Caco-2 (cell line): ENCODE results near the gene CSMD2. TPM values are rescaled to one million over a fixed set of nuclear protein-coding genes. Genes with fewer than 3 reads are reported as not detected.

Experiments used
- BruUV-seq: library from RNA; stranded (reverse); fragments of 400-500 nt; replicated peaks from 2 replicates; lab custom pipeline; 2021; lab: Mats Ljungman, UMichigan
- CTCF ChIA-PET: fragments of 300-600 bp; sonication (Branson Sonifier 250); formaldehyde crosslinking; loops from one replicate; lab custom pipeline; 2022; ENCODE audit warnings: antibody characterized with exemption; lab: Charles Lee
- POLR2A ChIA-PET: fragments of 300-600 bp; sonication (Branson Sonifier 250); formaldehyde crosslinking; loops from one replicate; lab custom pipeline; 2022; ENCODE audit warnings: antibody characterized with exemption; lab: Charles Lee
- DNase-seq, 2 experiments: peaks; one replicate each; pipeline versions ENCODE4 v3.0.0 to v3.0.0-alpha.2; 2020 to 2022
- H3K27me3 ChIP-seq: replicated peaks from 2 replicates; pipeline ENCODE4 v1.6.0; 2011; ENCODE audit warnings: low read length; ENCODE audit not compliant: control insufficient read depth, insufficient read depth
- H3K36me3 ChIP-seq: 2 replicates; pipeline ENCODE4 v1.5.1; 2011; ENCODE audit warnings: low read length; ENCODE audit not compliant: control insufficient read depth, insufficient read depth
- H3K4me1 ChIP-seq: fragments of 250-450 bp; sonication (Bioruptor Pico); 2 replicates; pipeline ENCODE4 v1.5.1; 2020; ENCODE audit warnings: mild to moderate bottlenecking
- H3K4me3 ChIP-seq: 2 replicates; pipeline ENCODE4 v1.5.1; 2011; ENCODE audit warnings: low read depth, mild to moderate bottlenecking, control low read depth, low read length
- H3K9me3 ChIP-seq: fragments of 250-450 bp; sonication (Bioruptor Pico); 2 replicates; pipeline ENCODE4 v1.5.1; 2020; ENCODE audit warnings: mild to moderate bottlenecking, moderate library complexity
- H3K27ac Mint-ChIP-seq: one replicate; pipeline ENCODE4 v1.8.0; 2022; ENCODE audit warnings: mixed read lengths; ENCODE audit not compliant: unreplicated experiment
- H3K27me3 Mint-ChIP-seq: one replicate; pipeline ENCODE4 v1.8.0; 2022; ENCODE audit warnings: mixed read lengths; ENCODE audit not compliant: insufficient read depth, unreplicated experiment
- H3K36me3 Mint-ChIP-seq: one replicate; pipeline ENCODE4 v1.8.0; 2022; ENCODE audit warnings: mild to moderate bottlenecking, mixed read lengths; ENCODE audit not compliant: insufficient read depth, unreplicated experiment
- H3K4me1 Mint-ChIP-seq: one replicate; pipeline ENCODE4 v1.8.0; 2022; ENCODE audit warnings: low read depth, mixed read lengths; ENCODE audit not compliant: unreplicated experiment
- H3K4me3 Mint-ChIP-seq: one replicate; pipeline ENCODE4 v1.8.0; 2022; ENCODE audit warnings: mild to moderate bottlenecking, moderate library complexity, mixed read lengths; ENCODE audit not compliant: unreplicated experiment
- H3K9me3 Mint-ChIP-seq: one replicate; pipeline ENCODE4 v1.8.0; 2022; ENCODE audit warnings: mixed read lengths; ENCODE audit not compliant: unreplicated experiment
- CTCF ChIP-seq, 2 experiments: fragments of 200-600 bp in 1 of 2; IDR thresholded peaks; 1 replicate in 1 of 2; 2 replicates in 1 of 2; pipeline versions ENCODE4 v1.5.1 to v1.8.0; 2011 to 2022; ENCODE audit warnings: antibody characterized with exemption in 1 of 2, control low read depth in 1 of 2, inconsistent platforms in 1 of 2, low read depth in 1 of 2, low read length in 1 of 2, mild to moderate bottlenecking in 1 of 2, moderate library complexity in 1 of 2; ENCODE audit not compliant: insufficient read depth in 1 of 2, severe bottlenecking in 1 of 2, unreplicated experiment in 1 of 2
- intact Hi-C: fragments of 100-400 bp; cut with micrococcal nuclease; formaldehyde crosslinking; loops from one replicate; pipeline ENCODE4 v1.10.0; 2022; ENCODE audit not compliant: unreplicated experiment
- total RNA-seq: library from RNA; stranded (reverse); gene quantifications from 2 replicates; pipeline ENCODE4 v1.2.3, GENCODE V29; 2022

CSMD2 gene
- total RNA-seq, 1 experiment from 2014 or later = not detected

- intact Hi-C loops = no loop called here
- Histone ChIP-seq H3K4me1 (no peaks in the 10 kb centered on the region), H3K9me3 (no peaks in the 10 kb centered on the region), H3K36me3 (no peaks in the 10 kb centered on the region), H3K4me3 (no peak overlapping the region), H3K27me3 (no peaks in the 10 kb centered on the region)
- H3K27ac Mint-ChIP-seq = no peak overlapping the region
- peaks cover 25% of the 10 kb centered on the region for H3K27me3 Mint-ChIP-seq
- no peaks in the 10 kb centered on the region for H3K4me1 Mint-ChIP-seq
- no peak for DNase-seq
- ChIA-PET CTCF (no interaction called here), POLR2A (no interaction called here)
- H3K9me3 Mint-ChIP-seq = no peaks in the 10 kb centered on the region
- no peaks in the 10 kb centered on the region for H3K36me3 Mint-ChIP-seq
- BruUV-seq = no TSS peak
- no peak overlapping the region for H3K4me3 Mint-ChIP-seq
- TF ChIP-seq CTCF (IDR thresholded peaks at IDR 0.05; ENCODE audit: insufficient read depth in 1 of 2, low read depth in 1 of 2, low read length in 1 of 2, severe bottlenecking in 1 of 2, unreplicated experiment in 1 of 2) = no peak
Measured at GRCh38 chr1:33686551-33686950, 478.5 kb downstream of the CSMD2 start.

GRCh38 chr1:33685256-33685655 is 479.8 kb downstream of the CSMD2 start:
- H3K36me3 Mint-ChIP-seq = no peaks in the 10 kb centered on the region

GRCh38 chr1:33684396-33685179 is 480.4 kb downstream of the CSMD2 start:
- H3K4me1 Mint-ChIP-seq = no peaks in the 10 kb centered on the region
- DNase-seq = no peak
- Histone ChIP-seq H3K27me3 (no peaks in the 10 kb centered on the region), H3K4me1 (no peaks in the 10 kb centered on the region), H3K9me3 (no peaks in the 10 kb centered on the region), H3K4me3 (no peak overlapping the region), H3K36me3 (no peaks in the 10 kb centered on the region)
- intact Hi-C loops = no loop called here
- TF ChIP-seq CTCF (IDR thresholded peaks at IDR 0.05; ENCODE audit: insufficient read depth in 1 of 2, low read depth in 1 of 2, low read length in 1 of 2, severe bottlenecking in 1 of 2, unreplicated experiment in 1 of 2) = no peak
- POLR2A ChIA-PET = interaction anchor here (0.6 kb wide), 1 partner anchor 51 kb away, joined by 3 read pairs; no protein-coding TSS in a partner anchor
- H3K27ac Mint-ChIP-seq = no peak overlapping the region
- CTCF ChIA-PET = no interaction called here
- peaks cover 18% of the 10 kb centered on the region for H3K27me3 Mint-ChIP-seq
- H3K4me3 Mint-ChIP-seq = no peak overlapping the region
- no TSS peak for BruUV-seq
- no peaks in the 10 kb centered on the region for H3K36me3 Mint-ChIP-seq
- no peaks in the 10 kb centered on the region for H3K9me3 Mint-ChIP-seq

More at GRCh38 chr1:33685256-33685655, 479.8 kb downstream of the CSMD2 start:
- no peaks in the 10 kb centered on the region for H3K4me1 ChIP-seq
- H3K36me3 ChIP-seq = no peaks in the 10 kb centered on the region
- no peak overlapping the region for H3K4me3 ChIP-seq
- Mint-ChIP-seq H3K27me3 (peaks cover 22% of the 10 kb centered on the region), H3K4me3 (no peak overlapping the region), H3K27ac (no peak overlapping the region), H3K9me3 (no peaks in the 10 kb centered on the region), H3K4me1 (no peaks in the 10 kb centered on the region)
- DNase-seq = no peak
- ChIA-PET CTCF (no interaction called here), POLR2A (no interaction called here)
- intact Hi-C loops = no loop called here
- no peaks in the 10 kb centered on the region for H3K27me3 ChIP-seq
- no peak for TF ChIP-seq CTCF (IDR thresholded peaks at IDR 0.05; ENCODE audit: insufficient read depth in 1 of 2, low read depth in 1 of 2, low read length in 1 of 2, severe bottlenecking in 1 of 2, unreplicated experiment in 1 of 2)
- H3K9me3 ChIP-seq = no peaks in the 10 kb centered on the region
- BruUV-seq = no TSS peak
